Gastroesophageal sphincter (tissue), 3 donors: ENCODE measurements around the gene PLPP3.

ENCODE experiments used
- CTCF ChIP-seq, 4 experiments: fragments of 200-600 bp in 2 of 4; fragments of 450-650 bp in 2 of 4; sonication (generic) in 1 of 4; IDR thresholded peaks; one replicate each; pipeline ENCODE4 v1.5.1; 2017 to 2019; ENCODE audit warnings: antibody characterized with exemption in 4 of 4, mild to moderate bottlenecking in 2 of 4, moderate library complexity in 2 of 4
- EP300 ChIP-seq: sonication (generic); formaldehyde crosslinking; IDR thresholded peaks from one replicate; pipeline ENCODE4 v1.6.1; 2017; ENCODE audit warnings: antibody characterized with exemption, mild to moderate bottlenecking
- POLR2A ChIP-seq, 2 donors: fragments of 450-650 bp; IDR thresholded peaks; one replicate each; pipeline ENCODE4 v1.6.1; 2017; ENCODE audit warnings: antibody characterized with exemption in 2 of 2, mild to moderate bottlenecking in 2 of 2, moderate library complexity in 1 of 2

- no peak for TF ChIP-seq CTCF (IDR thresholded peaks at IDR 0.05)
- no peak for TF ChIP-seq POLR2A (IDR thresholded peaks at IDR 0.05)
- no peak for TF ChIP-seq EP300
These were observed 48.3 kb upstream of the PLPP3 start for GRCh38 chr1:56627636-56628039.
